ENCODE measurements around the gene UBXN7. TPM values are rescaled to one million over a fixed set of nuclear protein-coding genes. Genes with fewer than 3 reads are reported as not detected.
"Not testable (repeated sequence)": the region's sequence is repeated elsewhere in the genome, so short reads cannot be mapped to it uniquely, and the experiment has no call there.

Gene UBXN7
- total RNA-seq, 4 donors from 2014 or later: 17.1 to 24.1 (median 22.0) TPM

DNA sequence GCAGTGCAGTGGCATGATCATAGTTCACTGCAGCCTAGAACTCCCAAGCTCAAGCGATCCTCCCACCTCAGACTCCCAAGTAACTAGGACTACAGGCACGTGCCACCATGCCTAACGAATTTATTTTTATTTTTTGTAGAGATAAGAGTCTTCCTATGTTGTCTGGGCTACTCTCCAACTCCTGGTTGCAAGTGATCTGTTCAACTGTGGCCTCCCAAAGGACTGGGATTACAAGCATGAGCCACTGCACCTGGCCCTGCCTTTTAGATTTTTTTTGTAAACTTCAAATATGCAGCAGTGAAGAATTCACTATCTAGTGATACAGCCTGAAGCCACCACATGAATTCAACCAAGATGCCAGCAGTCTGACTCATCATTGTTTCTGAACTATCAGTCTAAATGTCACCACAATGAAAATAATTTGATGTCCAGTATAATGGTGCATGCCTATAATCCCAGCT lies 32.7 kb downstream of the UBXN7 start:
- H3K4me1 ChIP-seq: no peaks in the 10 kb centered on the region
- H3K9me3 ChIP-seq: no peaks in the 10 kb centered on the region
- TF ChIP-seq, protein P1, sequence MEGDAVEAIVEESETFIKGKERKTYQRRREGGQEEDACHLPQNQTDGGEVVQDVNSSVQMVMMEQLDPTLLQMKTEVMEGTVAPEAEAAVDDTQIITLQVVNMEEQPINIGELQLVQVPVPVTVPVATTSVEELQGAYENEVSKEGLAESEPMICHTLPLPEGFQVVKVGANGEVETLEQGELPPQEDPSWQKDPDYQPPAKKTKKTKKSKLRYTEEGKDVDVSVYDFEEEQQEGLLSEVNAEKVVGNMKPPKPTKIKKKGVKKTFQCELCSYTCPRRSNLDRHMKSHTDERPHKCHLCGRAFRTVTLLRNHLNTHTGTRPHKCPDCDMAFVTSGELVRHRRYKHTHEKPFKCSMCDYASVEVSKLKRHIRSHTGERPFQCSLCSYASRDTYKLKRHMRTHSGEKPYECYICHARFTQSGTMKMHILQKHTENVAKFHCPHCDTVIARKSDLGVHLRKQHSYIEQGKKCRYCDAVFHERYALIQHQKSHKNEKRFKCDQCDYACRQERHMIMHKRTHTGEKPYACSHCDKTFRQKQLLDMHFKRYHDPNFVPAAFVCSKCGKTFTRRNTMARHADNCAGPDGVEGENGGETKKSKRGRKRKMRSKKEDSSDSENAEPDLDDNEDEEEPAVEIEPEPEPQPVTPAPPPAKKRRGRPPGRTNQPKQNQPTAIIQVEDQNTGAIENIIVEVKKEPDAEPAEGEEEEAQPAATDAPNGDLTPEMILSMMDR (IDR thresholded peaks at IDR 0.05): no peak
- no peak for TF ChIP-seq EP300 (IDR thresholded peaks at IDR 0.05)
- no peak for TF ChIP-seq POLR2A (IDR thresholded peaks at IDR 0.05)
- TF ChIP-seq POLR2AphosphoS5 (IDR thresholded peaks at IDR 0.05): no peak
- no peak for ATAC-seq
- H3K27ac ChIP-seq: no peak overlapping the region
- H3K36me3 ChIP-seq: peaks cover 0 to 89% of the 10 kb centered on the region in 2 donors
- no peaks in the 10 kb centered on the region for H3K27me3 ChIP-seq
- 85 to 100% methylated on average over 1 to 3 of the region's 3 CpGs for WGBS, 2 donors (ENCODE audit: low coverage in 1 of 2)
- no peak overlapping the region for H3K4me3 ChIP-seq

DNA sequence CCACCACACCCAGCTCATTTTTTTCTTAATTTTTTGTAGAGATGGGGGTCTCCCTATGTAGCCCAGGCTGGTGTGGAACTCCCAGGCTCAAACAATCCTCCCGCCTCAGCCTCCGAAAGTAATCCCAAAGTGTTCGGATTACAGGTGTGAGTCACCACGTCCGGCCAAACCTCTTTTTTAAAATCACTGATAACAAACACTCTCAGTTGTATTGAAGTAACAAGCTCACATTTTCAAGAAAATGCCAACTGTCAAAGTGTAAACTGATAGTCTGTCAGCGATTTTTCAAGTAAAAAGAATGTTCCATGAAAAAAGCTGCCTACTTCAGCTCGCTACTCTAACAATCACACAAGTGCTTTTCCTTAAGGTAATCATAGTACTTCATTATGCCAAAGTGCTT lies 33.4 kb downstream of the UBXN7 start:
- H3K27me3 ChIP-seq: no peaks in the 10 kb centered on the region
- WGBS, 2 donors (ENCODE audit: low coverage in 1 of 2): 91 to 94% methylated on average over 7 of the region's 7 CpGs
- no peak overlapping the region for H3K27ac ChIP-seq
- peaks cover 0 to 89% of the 10 kb centered on the region in 2 donors for H3K36me3 ChIP-seq
- ATAC-seq: no peak
- TF ChIP-seq POLR2AphosphoS5 (IDR thresholded peaks at IDR 0.05): no peak
- no peak for TF ChIP-seq POLR2A (IDR thresholded peaks at IDR 0.05)
- no peak for TF ChIP-seq EP300 (IDR thresholded peaks at IDR 0.05)
- TF ChIP-seq, protein P1 (IDR thresholded peaks at IDR 0.05): no peak
- no peak overlapping the region for H3K4me3 ChIP-seq
- H3K4me1 ChIP-seq: no peaks in the 10 kb centered on the region
- H3K9me3 ChIP-seq: no peaks in the 10 kb centered on the region

DNA sequence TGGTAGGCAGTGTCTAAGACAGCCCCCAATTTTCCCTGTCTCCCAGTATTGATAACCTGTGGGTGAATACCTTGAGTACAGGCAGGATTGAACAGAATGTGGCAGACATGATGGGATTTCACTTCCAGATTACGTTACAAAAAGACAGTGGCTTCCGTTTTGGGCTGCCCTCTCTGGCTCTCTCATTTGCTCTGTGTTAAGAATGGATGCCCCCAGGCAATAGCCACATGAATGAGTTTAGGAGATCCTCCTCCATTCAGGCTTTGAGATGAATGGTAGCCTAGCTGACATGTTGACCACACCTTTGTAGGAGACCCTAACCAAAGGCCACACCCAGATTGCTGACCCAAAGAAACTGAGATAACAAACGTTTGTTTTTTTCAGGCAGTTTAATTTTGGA lies 34.3 kb downstream of the UBXN7 start:
- WGBS, 2 donors (ENCODE audit: low coverage in 1 of 2): 79 to 87% methylated on average over 3 of the region's 3 CpGs
- ATAC-seq: no peak
- Histone ChIP-seq H3K27me3 (no peaks in the 10 kb centered on the region), H3K9me3 (no peaks in the 10 kb centered on the region), H3K36me3 (peaks cover 0 to 92% of the 10 kb centered on the region in 2 donors), H3K4me1 (no peaks in the 10 kb centered on the region), H3K27ac (no peak overlapping the region), H3K4me3 (no peak overlapping the region)
- no peak for TF ChIP-seq POLR2AphosphoS5 (IDR thresholded peaks at IDR 0.05)
- TF ChIP-seq POLR2A (IDR thresholded peaks at IDR 0.05): no peak
- TF ChIP-seq, protein P1 (IDR thresholded peaks at IDR 0.05): no peak
- no peak for TF ChIP-seq EP300 (IDR thresholded peaks at IDR 0.05)

DNA sequence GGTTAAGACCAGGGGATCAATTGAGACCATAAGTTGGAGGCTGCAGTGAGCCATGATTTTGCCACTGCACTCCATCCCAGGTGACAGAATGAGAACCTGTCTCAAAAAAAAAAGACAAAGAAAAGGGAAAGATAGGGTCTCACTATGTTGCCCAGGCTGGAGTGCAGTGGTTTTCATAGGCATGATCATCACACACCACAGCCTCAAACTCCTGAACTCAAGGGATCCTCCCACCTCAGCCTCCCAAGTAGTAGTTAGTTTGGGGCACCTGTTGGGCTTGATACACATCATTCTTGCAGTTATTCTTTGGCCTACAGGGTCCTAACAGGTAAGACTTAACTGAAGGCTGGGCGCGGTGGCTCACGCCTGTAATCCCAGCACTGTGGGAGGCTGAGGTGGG lies 42.1 kb downstream of the UBXN7 start:
- Histone ChIP-seq H3K4me3 (no peak overlapping the region), H3K4me1 (no peaks in the 10 kb centered on the region), H3K9me3 (no peaks in the 10 kb centered on the region), H3K36me3 (peaks cover 0 to 74% of the 10 kb centered on the region in 2 donors), H3K27me3 (no peaks in the 10 kb centered on the region), H3K27ac (no peak overlapping the region)
- TF ChIP-seq, protein P1 (IDR thresholded peaks at IDR 0.05): no peak
- TF ChIP-seq POLR2AphosphoS5 (IDR thresholded peaks at IDR 0.05): no peak
- no peak for TF ChIP-seq EP300 (IDR thresholded peaks at IDR 0.05)
- TF ChIP-seq POLR2A (IDR thresholded peaks at IDR 0.05): no peak
- no peak for ATAC-seq
- WGBS, 2 donors (ENCODE audit: low coverage in 1 of 2): no CpG with 5 or more reads among the region's 3 CpGs

DNA sequence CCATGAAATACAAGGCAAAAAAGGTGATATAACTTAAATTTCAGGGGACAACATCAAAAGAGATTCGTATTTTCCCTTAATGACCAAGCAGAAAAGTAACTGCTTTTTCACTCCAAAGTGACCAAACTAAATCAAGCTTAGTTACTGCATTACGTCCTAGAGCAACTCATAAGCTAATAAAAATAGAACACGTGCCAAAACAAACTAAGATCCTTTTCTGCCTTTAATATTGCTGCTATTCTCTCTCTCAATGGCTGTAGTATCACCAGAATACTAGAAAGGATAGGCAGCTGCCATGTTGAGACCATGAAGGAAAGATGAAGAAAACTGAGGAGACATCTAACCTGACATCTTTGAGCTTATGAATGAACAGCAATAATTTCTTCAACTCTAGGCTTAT lies 43.3 kb downstream of the UBXN7 start:
- Histone ChIP-seq H3K36me3 (peaks cover 0 to 63% of the 10 kb centered on the region in 2 donors), H3K27me3 (no peaks in the 10 kb centered on the region), H3K4me1 (no peaks in the 10 kb centered on the region), H3K9me3 (no peaks in the 10 kb centered on the region), H3K4me3 (no peak overlapping the region), H3K27ac (no peak overlapping the region)
- no peak for TF ChIP-seq POLR2AphosphoS5 (IDR thresholded peaks at IDR 0.05)
- TF ChIP-seq, protein P1 (IDR thresholded peaks at IDR 0.05): no peak
- TF ChIP-seq EP300 (IDR thresholded peaks at IDR 0.05): no peak
- no peak for TF ChIP-seq POLR2A (IDR thresholded peaks at IDR 0.05)
- 48 to 64% methylated on average over 3 of the region's 3 CpGs for WGBS, 2 donors (ENCODE audit: low coverage in 1 of 2)
- ATAC-seq: no peak

DNA sequence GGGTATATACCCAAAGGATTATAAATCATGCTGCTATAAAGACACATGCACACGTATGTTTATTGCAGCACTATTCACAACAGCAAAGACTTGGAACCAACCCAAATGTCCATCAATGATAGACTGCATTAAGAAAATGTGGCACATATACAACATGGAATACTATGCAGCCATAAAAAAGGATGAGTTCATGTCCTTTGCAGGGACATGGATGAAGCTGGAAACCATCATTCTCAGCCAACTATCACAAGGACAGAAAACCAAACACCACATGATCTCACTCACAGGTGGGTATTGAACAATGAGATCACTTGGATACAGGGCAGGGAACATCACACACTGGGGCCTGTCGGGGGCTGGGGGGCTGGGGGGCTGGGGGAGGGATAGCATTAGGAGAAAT lies 44.3 kb downstream of the UBXN7 start:
- WGBS, 2 donors (ENCODE audit: low coverage in 1 of 2): 100% methylated on average over 1 of the region's 2 CpGs
- not testable (repeated sequence) for H3K4me1 ChIP-seq, H3K27ac ChIP-seq, H3K4me3 ChIP-seq, ATAC-seq, H3K27me3 ChIP-seq, H3K9me3 ChIP-seq
- H3K36me3 ChIP-seq: peaks cover 0 to 54% of the 10 kb centered on the region in 2 donors

DNA sequence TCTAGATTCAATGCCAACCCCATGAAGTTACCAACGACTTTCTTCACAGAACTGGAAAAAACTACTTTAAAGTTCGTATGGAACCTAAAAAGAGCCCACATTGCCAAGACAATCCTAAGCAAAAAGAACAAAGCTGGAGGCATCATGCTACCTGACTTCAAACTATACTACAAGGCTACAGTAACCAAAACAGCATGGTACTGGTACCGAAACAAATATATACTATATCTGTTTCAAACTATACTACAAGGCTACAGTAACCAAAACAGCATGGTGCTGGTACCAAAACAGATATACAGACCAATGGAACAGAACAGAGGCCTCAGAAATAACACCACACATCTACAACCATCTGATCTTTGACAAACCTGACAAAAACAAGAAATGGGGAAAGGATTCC lies 45.4 kb downstream of the UBXN7 start:
- not testable (repeated sequence) for H3K27me3 ChIP-seq, H3K4me3 ChIP-seq, ATAC-seq, H3K4me1 ChIP-seq, H3K9me3 ChIP-seq, H3K27ac ChIP-seq
- H3K36me3 ChIP-seq: peaks cover 0 to 43% of the 10 kb centered on the region in 2 donors
- WGBS, 2 donors (ENCODE audit: low coverage in 1 of 2): 83 to 95% methylated on average over 3 of the region's 3 CpGs

DNA sequence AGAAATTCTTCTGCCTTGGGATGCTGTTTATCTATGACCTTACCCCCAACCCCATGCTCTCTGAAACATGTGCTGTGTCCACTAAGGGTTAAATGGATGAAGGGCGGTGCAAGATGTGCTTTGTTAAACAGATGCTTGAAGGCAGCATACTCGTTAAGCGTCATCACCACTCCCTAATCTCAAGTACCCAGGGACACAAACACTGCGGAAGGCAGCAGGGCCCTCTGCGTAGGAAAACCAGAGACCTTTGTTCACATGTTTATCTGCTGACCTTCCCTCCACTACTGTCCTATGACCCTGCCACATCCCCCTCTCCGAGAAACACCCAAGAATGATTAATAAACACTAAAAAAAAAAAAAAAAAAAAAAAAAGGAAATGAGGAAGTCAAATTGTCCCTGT lies 46.2 kb downstream of the UBXN7 start:
- not testable (repeated sequence) for H3K9me3 ChIP-seq, H3K27ac ChIP-seq, H3K4me1 ChIP-seq, H3K27me3 ChIP-seq, ATAC-seq, H3K4me3 ChIP-seq
- H3K36me3 ChIP-seq: peaks cover 0 to 42% of the 10 kb centered on the region in 2 donors
- WGBS, 2 donors (ENCODE audit: low coverage in 1 of 2): 91% methylated on average over 3 of the region's 6 CpGs; no CpG with 5 or more reads in 1 of the 2 donors

Data from gastroesophageal sphincter (tissue), 4 donors.